HEK293 (cell line): ENCODE results near the gene PI4KA.
A peak's percentile ranks its signal among the peaks of the same experiment; 100 is the strongest.

Source experiments
- CTCF ChIA-PET: fragments of 350-600 bp; formaldehyde crosslinking; extraction: SDS; loops from one replicate; lab custom pipeline; 2021; ENCODE audit warnings: antibody characterized with exemption; lab: Yijun Ruan, JAX
- POLR2A ChIA-PET: fragments of 300-600 bp; formaldehyde crosslinking; extraction: SDS; loops from one replicate; lab custom pipeline; 2020; ENCODE audit warnings: antibody characterized with exemption, inconsistent platforms; lab: Yijun Ruan, JAX
- H3K27ac ChIP-seq: fragments of 200-500 bp; sonication (Bioruptor generic); 2 replicates; pipeline ENCODE4 v1.5.1; 2014; ENCODE audit warnings: low read depth, low read length, control low read depth, inconsistent platforms; ENCODE audit errors: extremely low read depth
- H3K36me3 ChIP-seq, 2 experiments: fragments of 200-500 bp in 1 of 2; sonication (Bioruptor generic) in 1 of 2; 1 replicate in 1 of 2; 2 replicates in 1 of 2; pipeline ENCODE4 v1.5.1; 2014 to 2017; ENCODE audit warnings: inconsistent platforms in 2 of 2, low read length in 2 of 2; ENCODE audit not compliant: control insufficient read depth in 2 of 2, insufficient read depth in 1 of 2
- H3K4me1 ChIP-seq: fragments of 200-500 bp; sonication (Bioruptor generic); 2 replicates; pipeline ENCODE4 v1.5.1; 2014; ENCODE audit warnings: mild to moderate bottlenecking, low read length, inconsistent platforms; ENCODE audit not compliant: control insufficient read depth, insufficient read depth
- H3K4me3 ChIP-seq: 2 replicates; pipeline ENCODE4 v1.5.1; 2011; ENCODE audit warnings: low read depth, mild to moderate bottlenecking, control low read depth, low read length, moderate library complexity
- H3K9me3 ChIP-seq: fragments of 200-500 bp; sonication (Bioruptor generic); 2 replicates; pipeline ENCODE4 v1.5.1; 2014; ENCODE audit warnings: low read depth, low read length, inconsistent platforms; ENCODE audit not compliant: control insufficient read depth, insufficient read depth
- ATF2 ChIP-seq: fragments of 450-650 bp; formaldehyde crosslinking; IDR thresholded peaks from 2 replicates; pipeline ENCODE4 v1.5.1; 2016; ENCODE audit warnings: missing biosample characterization, missing genetic modification characterization, low read depth
- GLIS1 ChIP-seq: fragments of 450-650 bp; formaldehyde crosslinking; IDR thresholded peaks from 2 replicates; pipeline ENCODE4 v1.5.1; 2016; ENCODE audit warnings: missing biosample characterization, missing genetic modification characterization
- KLF10 ChIP-seq: fragments of 450-650 bp; IDR thresholded peaks from 2 replicates; pipeline ENCODE4 v1.5.1; 2018; ENCODE audit warnings: missing biosample characterization, mild to moderate bottlenecking, missing genetic modification characterization
- MZF1 ChIP-seq: fragments of 450-650 bp; formaldehyde crosslinking; IDR thresholded peaks from 2 replicates; pipeline ENCODE4 v1.5.1; 2017; ENCODE audit warnings: missing biosample characterization, missing genetic modification characterization, borderline replicate concordance
- PRDM10 ChIP-seq: fragments of 450-650 bp; formaldehyde crosslinking; IDR thresholded peaks from 2 replicates; pipeline ENCODE4 v1.5.1; 2016; ENCODE audit warnings: missing biosample characterization, missing genetic modification characterization
- ZFP41 ChIP-seq: fragments of 450-650 bp; formaldehyde crosslinking; IDR thresholded peaks from 2 replicates; pipeline ENCODE4 v1.5.1; 2016; ENCODE audit warnings: missing biosample characterization, missing genetic modification characterization, borderline replicate concordance
- ZNF155 ChIP-seq: fragments of 450-650 bp; formaldehyde crosslinking; IDR thresholded peaks from 2 replicates; pipeline ENCODE4 v1.5.1; 2016; ENCODE audit warnings: missing biosample characterization, missing genetic modification characterization
- ZNF174 ChIP-seq: fragments of 450-650 bp; formaldehyde crosslinking; IDR thresholded peaks from 2 replicates; pipeline ENCODE4 v1.5.0; 2017; ENCODE audit warnings: missing biosample characterization, mild to moderate bottlenecking, missing genetic modification characterization
- ZNF175 ChIP-seq: fragments of 450-650 bp; formaldehyde crosslinking; IDR thresholded peaks from 2 replicates; pipeline ENCODE4 v1.5.1; 2016; ENCODE audit warnings: missing biosample characterization, missing genetic modification characterization
- ZNF211 ChIP-seq: fragments of 450-650 bp; formaldehyde crosslinking; IDR thresholded peaks from 2 replicates; pipeline ENCODE4 v1.5.1; 2016; ENCODE audit warnings: low read depth, missing biosample characterization, missing genetic modification characterization
- ZNF214 ChIP-seq: fragments of 450-650 bp; formaldehyde crosslinking; IDR thresholded peaks from 2 replicates; pipeline ENCODE4 v1.5.1; 2017; ENCODE audit warnings: missing biosample characterization, mild to moderate bottlenecking, missing genetic modification characterization, borderline replicate concordance
- ZNF274 ChIP-seq, 2 experiments: fragments of 200-500 bp in 1 of 2; fragments of 450-650 bp in 1 of 2; sonication (Bioruptor generic) in 1 of 2; formaldehyde crosslinking in 1 of 2; IDR thresholded peaks; 2 replicates each; pipeline versions ENCODE4 v1.5.1 to v1.6.1; 2014 to 2016; ENCODE audit warnings: borderline replicate concordance in 1 of 2, inconsistent platforms in 1 of 2, low read length in 1 of 2, missing biosample characterization in 1 of 2, missing genetic modification characterization in 1 of 2
- ZNF335 ChIP-seq: fragments of 450-650 bp; formaldehyde crosslinking; conservative IDR thresholded peaks from 2 replicates; pipeline ENCODE4 v1.5.1; 2016; ENCODE audit warnings: missing biosample characterization, missing genetic modification characterization
- ZNF416 ChIP-seq: fragments of 450-650 bp; formaldehyde crosslinking; IDR thresholded peaks from 2 replicates; pipeline ENCODE4 v1.5.1; 2016; ENCODE audit warnings: missing biosample characterization, missing genetic modification characterization
- ZNF660 ChIP-seq: fragments of 450-650 bp; IDR thresholded peaks from 2 replicates; pipeline ENCODE4 v1.5.1; 2018; ENCODE audit warnings: missing biosample characterization, mild to moderate bottlenecking, missing genetic modification characterization
- ZSCAN30 ChIP-seq: fragments of 450-650 bp; IDR thresholded peaks from 2 replicates; pipeline ENCODE4 v1.5.1; 2018; ENCODE audit warnings: missing biosample characterization, mild to moderate bottlenecking, missing genetic modification characterization, moderate library complexity
- ZXDB ChIP-seq: fragments of 450-650 bp; formaldehyde crosslinking; IDR thresholded peaks from 2 replicates; pipeline ENCODE4 v1.5.1; 2016; ENCODE audit warnings: missing biosample characterization, missing genetic modification characterization
- TF ChIP-seq, protein P1 (sequence below): fragments of 450-650 bp; formaldehyde crosslinking; IDR thresholded peaks from 2 replicates; pipeline ENCODE4 v1.5.1; 2016; ENCODE audit warnings: missing biosample characterization, missing genetic modification characterization
- TF ChIP-seq, protein P2 (sequence below): fragments of 450-650 bp; formaldehyde crosslinking; IDR thresholded peaks from 2 replicates; pipeline ENCODE4 v1.5.1; 2016; ENCODE audit warnings: missing biosample characterization, missing genetic modification characterization
- TF ChIP-seq, protein P3 (sequence below): fragments of 450-650 bp; formaldehyde crosslinking; IDR thresholded peaks from 2 replicates; pipeline ENCODE4 v1.5.1; 2016; ENCODE audit warnings: missing biosample characterization, missing genetic modification characterization
- TF ChIP-seq, protein P4 (sequence below): fragments of 450-650 bp; formaldehyde crosslinking; IDR thresholded peaks from 2 replicates; pipeline ENCODE4 v1.5.1; 2016; ENCODE audit warnings: missing biosample characterization, missing genetic modification characterization
- TF ChIP-seq, protein P5 (sequence below): fragments of 450-650 bp; formaldehyde crosslinking; IDR thresholded peaks from 2 replicates; pipeline ENCODE4 v1.5.1; 2017; ENCODE audit warnings: missing biosample characterization, missing genetic modification characterization

The PI4KA gene

GRCh38 chr22:20811971-20812660, 46.5 kb downstream of the PI4KA start (continued):
- TF ChIP-seq PRDM10 (tag by site-specific recombination) (no peak), ZFP41 (tag by site-specific recombination) (no peak), ZNF174 (tag by site-specific recombination) (no peak), ZNF416 (no peak), ATF2 (tag by site-specific recombination) (peak; percentile 64; the same call in 1 of the 2 replicates), GLIS1 (no peak), ZNF211 (tag by site-specific recombination) (no peak), ZXDB (tag by site-specific recombination) (no peak), KLF10 (tag by site-specific recombination) (no peak), ZNF155 (no peak), ZSCAN30 (tag by site-specific recombination) (no peak), ZNF175 (tag by site-specific recombination) (no peak)
- TF ChIP-seq, protein P1, sequence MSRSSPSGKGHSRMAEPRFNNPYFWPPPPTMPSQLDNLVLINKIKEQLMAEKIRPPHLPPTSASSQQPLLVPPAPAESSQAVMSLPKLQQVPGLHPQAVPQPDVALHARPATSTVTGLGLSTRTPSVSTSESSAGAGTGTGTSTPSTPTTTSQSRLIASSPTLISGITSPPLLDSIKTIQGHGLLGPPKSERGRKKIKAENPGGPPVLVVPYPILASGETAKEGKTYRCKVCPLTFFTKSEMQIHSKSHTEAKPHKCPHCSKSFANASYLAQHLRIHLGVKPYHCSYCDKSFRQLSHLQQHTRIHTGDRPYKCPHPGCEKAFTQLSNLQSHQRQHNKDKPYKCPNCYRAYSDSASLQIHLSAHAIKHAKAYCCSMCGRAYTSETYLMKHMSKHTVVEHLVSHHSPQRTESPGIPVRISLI (tag by site-specific recombination), result no peak
- TF ChIP-seq, protein P2, sequence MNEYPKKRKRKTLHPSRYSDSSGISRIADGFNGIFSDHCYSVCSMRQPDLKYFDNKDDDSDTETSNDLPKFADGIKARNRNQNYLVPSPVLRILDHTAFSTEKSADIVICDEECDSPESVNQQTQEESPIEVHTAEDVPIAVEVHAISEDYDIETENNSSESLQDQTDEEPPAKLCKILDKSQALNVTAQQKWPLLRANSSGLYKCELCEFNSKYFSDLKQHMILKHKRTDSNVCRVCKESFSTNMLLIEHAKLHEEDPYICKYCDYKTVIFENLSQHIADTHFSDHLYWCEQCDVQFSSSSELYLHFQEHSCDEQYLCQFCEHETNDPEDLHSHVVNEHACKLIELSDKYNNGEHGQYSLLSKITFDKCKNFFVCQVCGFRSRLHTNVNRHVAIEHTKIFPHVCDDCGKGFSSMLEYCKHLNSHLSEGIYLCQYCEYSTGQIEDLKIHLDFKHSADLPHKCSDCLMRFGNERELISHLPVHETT (tag by site-specific recombination), result no peak
- TF ChIP-seq, protein P3, sequence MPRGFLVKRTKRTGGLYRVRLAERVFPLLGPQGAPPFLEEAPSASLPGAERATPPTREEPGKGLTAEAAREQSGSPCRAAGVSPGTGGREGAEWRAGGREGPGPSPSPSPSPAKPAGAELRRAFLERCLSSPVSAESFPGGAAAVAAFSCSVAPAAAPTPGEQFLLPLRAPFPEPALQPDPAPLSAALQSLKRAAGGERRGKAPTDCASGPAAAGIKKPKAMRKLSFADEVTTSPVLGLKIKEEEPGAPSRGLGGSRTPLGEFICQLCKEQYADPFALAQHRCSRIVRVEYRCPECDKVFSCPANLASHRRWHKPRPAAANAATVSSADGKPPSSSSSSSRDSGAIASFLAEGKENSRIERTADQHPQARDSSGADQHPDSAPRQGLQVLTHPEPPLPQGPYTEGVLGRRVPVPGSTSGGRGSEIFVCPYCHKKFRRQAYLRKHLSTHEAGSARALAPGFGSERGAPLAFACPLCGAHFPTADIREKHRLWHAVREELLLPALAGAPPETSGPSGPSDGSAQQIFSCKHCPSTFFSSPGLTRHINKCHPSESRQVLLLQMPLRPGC (tag by site-specific recombination), result no peak

GRCh38 chr22:20811171-20811570, 47.4 kb downstream of the PI4KA start:
- H3K4me1 ChIP-seq, result no peaks in the 10 kb centered on the region
- H3K36me3 ChIP-seq, result peaks cover 4 to 83% of the 10 kb centered on the region in 2 experiments; a peak in 2 of 3 replicates
- POLR2A ChIA-PET, result no interaction called here
- H3K27ac ChIP-seq, result no peak overlapping the region
- H3K9me3 ChIP-seq, result no peaks in the 10 kb centered on the region
- CTCF ChIA-PET, result interaction anchor here (0.6 kb wide), 1 partner anchor 13 kb away, joined by 3 read pairs; no protein-coding TSS in a partner anchor
- H3K4me3 ChIP-seq, result no peak overlapping the region
- no peak for TF ChIP-seq ZNF214
- TF ChIP-seq ZNF660 (tag by site-specific recombination), result no peak
- TF ChIP-seq, protein P4, sequence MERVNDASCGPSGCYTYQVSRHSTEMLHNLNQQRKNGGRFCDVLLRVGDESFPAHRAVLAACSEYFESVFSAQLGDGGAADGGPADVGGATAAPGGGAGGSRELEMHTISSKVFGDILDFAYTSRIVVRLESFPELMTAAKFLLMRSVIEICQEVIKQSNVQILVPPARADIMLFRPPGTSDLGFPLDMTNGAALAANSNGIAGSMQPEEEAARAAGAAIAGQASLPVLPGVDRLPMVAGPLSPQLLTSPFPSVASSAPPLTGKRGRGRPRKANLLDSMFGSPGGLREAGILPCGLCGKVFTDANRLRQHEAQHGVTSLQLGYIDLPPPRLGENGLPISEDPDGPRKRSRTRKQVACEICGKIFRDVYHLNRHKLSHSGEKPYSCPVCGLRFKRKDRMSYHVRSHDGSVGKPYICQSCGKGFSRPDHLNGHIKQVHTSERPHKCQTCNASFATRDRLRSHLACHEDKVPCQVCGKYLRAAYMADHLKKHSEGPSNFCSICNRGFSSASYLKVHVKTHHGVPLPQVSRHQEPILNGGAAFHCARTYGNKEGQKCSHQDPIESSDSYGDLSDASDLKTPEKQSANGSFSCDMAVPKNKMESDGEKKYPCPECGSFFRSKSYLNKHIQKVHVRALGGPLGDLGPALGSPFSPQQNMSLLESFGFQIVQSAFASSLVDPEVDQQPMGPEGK, result no peak
- no peak for TF ChIP-seq ZNF274 (IDR thresholded peaks at IDR 0.05; ENCODE audit: low read length)
- no peak for TF ChIP-seq ZNF274 (tag by site-specific recombination; IDR thresholded peaks at IDR 0.05; ENCODE audit: borderline replicate concordance)
- TF ChIP-seq ZSCAN30 (tag by site-specific recombination), result no peak
- no peak for TF ChIP-seq ZNF335 (tag by site-specific recombination)
- TF ChIP-seq, protein P5, sequence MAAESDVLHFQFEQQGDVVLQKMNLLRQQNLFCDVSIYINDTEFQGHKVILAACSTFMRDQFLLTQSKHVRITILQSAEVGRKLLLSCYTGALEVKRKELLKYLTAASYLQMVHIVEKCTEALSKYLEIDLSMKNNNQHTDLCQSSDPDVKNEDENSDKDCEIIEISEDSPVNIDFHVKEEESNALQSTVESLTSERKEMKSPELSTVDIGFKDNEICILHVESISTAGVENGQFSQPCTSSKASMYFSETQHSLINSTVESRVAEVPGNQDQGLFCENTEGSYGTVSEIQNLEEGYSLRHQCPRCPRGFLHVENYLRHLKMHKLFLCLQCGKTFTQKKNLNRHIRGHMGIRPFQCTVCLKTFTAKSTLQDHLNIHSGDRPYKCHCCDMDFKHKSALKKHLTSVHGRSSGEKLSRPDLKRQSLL (tag by site-specific recombination), result no peak
- no peak for TF ChIP-seq ZNF416
- no peak for TF ChIP-seq MZF1 (tag by site-specific recombination)
